Stimulated activated CD8-positive, alpha-beta memory T cell treated with anti-CD3 and anti-CD28 coated beads, Interleukin-4, amount 100 ng/mL, for 48 hours (primary cell): ENCODE results near the gene ZFHX3.

Experiments
- DNase-seq: peaks from one replicate; pipeline ENCODE4 v3.0.0-alpha.2; 2020

Gene ZFHX3

GRCh38 chr16:72969812-72970211 is 78.1 kb downstream of the ZFHX3 start:
- DNase-seq: no peak

GRCh38 chr16:72969146-72969545 is 78.8 kb downstream of the ZFHX3 start:
- no peak for DNase-seq

DNA sequence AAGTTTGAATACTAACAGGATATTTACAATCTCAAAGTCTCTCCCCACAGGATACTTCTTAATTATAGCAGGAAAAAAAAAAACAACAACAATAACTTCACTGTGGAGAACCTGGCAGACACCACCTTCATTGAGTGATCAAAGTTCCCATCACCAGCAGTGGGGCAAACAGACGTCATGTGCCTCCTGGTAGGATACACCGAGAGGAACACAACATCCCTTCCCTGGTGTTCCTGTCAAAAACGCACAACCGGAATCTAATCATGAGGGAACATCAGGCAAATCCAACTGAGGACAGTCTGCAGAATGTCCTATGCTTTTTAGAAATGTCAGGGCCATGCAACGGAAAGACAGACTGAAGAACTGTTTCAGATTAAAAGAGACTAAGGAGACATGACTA is 80.0 kb downstream of the ZFHX3 start:
- no peak for DNase-seq

DNA sequence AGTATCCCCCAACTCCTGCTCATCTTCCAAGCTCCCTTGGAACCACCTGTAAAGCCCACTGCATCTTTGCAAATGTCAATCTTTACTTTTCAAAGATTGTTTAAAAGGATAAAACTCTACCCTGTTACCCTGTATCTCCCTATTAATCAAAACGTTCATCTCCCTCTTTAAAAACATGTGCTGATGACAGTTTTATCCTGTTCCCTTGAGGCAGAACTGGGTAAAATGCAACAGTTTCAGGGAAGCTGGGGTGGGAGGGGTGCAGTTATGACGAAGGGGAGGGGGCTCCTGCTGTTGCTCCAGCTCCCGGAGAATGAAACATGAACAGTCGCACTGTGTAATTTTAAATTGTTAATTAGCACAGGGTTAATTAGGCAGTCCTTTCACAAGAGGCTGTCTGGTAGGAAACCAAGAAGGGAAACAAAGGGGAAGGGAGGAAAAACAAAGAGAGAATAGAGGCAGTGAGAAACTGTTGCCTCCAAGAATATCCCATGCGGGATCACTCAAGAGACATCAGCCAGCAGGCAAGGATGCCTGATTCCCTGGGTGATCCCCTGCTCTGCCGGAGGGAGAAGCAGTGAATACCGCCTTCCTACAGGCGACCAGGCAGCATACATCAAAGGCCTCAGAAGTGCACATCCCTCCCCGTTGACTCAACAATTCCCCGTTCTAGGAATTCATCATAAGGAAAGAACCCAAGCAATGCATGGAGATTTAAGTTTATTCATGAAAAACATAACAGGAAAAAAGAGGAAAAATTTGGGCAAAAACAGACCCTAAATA is 84.2 kb downstream of the ZFHX3 start:
- no peak for DNase-seq

DNA sequence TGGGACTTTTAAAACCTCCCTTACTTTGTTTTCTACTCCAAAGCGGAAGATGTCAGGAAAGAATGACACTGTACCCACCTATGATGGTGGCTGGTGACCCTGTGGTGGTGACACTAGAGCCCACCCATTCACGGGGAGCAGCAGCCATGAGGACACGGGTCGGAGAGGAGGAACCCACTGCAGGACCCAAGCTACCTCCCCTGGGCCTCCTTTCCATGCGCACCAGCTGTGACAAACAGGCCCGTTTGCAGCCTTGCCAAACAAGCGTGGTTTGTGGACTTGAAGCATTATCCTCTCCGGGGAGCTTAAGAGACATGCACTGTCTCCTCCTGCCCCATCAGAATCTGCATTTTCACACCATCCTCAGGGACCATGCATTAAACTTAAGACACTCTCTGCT is 85.6 kb downstream of the ZFHX3 start:
- no peak for DNase-seq

DNA sequence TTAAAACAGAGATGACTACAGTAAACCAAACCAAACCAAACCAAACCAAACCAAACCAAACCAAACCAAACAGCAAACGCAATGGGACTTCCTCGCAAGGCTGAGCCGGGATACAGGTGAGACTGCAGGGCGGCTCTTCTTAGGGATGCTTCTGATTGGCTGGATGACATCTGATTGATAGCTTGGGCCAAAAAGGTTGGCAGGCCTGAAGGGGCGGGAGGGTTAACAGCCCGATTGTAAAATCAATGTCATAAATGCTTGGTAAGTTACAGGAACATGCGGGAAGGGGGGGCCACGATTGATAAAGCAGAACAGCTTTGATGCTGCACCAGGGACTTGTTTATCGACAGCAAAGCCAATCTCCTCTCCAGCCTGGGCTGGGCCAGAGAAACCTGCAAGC is 86.1 kb downstream of the ZFHX3 start:
- no peak for DNase-seq

DNA sequence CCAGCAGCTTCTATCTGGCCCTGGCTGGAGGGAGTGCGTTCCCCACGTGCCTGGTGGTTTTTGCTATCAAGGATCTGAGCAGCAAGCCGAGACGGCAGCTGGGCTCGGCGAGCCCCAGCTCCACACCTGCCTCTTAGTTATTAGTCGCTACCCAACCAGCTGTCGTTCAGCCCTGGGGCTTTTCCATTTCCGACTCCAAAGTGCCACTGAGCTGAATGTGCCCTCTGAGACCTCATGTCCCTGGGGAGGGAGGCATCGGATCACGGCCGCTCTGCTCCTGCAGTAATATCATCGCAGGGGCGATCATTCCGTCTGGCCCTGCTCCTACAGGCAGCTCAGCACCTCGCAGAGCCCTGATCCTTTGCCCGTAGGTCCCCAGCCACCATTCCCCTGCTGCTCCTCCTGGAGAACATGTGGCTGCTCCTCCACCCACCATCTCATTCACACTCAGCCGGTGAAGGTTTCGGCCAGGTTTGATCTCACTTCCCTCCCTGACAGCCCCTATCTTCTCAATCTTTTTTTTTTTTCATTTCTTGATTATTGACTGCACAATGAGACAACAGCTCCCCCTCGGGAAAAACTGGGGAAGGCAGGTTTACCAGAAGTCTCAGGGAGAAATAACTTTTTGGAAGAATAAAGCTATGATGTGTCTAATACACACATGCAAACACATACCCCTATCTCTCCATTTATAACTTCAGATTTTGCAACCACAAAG is 86.7 kb downstream of the ZFHX3 start:
- DNase-seq: no peak

DNA sequence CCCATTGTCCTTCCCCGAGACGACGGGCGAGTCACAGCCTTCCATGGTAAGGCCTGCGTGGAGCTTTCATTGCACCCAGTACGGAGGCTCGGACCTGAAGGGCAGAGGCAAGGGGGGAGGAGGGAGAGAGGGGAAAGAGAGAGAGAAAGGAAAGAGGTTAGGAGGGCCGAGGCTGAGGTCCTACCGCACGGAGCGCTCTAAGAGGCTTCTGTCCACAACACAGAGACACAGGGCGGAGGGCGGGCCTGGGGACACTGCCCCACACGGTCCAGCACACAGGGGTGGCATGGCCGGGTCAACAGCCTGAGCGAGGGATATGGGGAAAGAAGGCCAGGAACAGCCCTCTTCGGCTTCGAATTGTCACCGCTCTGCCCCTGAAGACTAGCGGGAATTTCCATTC is 87.8 kb downstream of the ZFHX3 start:
- DNase-seq: no peak

DNA sequence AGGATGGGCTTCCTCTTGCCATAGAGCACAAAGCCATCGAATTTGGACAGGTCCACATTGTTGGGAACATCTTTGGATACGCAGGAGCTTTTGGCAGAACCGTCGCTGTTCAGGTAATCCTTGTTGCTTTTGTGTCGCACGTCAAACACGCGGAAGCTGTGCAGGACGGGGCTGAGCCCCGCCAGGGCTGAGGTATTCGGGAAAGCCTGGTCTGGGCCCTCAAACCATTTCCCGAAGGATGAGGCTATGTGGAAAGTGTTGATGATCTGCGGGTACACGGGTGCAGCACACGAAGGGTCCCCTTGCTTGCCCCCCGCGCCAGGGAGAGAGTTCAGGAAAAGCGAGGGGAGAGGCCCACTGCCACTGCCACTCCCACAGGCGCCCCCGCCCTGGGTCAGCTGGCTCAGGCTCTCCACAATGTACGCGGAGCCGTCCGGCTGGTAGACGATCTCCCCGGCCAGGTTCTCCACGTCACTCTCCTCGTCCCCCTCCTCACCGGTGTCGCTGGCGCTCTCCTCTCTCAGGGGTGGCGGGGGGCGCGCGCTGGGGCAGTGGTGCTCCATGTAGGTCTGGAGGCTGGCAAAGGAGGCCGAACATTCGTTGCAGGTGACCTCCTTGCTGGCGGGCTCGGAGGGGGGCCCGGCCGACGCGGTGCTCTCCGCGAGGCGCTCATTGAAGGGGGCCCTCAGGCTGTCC is 88.5 kb downstream of the ZFHX3 start:
- no peak for DNase-seq

DNA sequence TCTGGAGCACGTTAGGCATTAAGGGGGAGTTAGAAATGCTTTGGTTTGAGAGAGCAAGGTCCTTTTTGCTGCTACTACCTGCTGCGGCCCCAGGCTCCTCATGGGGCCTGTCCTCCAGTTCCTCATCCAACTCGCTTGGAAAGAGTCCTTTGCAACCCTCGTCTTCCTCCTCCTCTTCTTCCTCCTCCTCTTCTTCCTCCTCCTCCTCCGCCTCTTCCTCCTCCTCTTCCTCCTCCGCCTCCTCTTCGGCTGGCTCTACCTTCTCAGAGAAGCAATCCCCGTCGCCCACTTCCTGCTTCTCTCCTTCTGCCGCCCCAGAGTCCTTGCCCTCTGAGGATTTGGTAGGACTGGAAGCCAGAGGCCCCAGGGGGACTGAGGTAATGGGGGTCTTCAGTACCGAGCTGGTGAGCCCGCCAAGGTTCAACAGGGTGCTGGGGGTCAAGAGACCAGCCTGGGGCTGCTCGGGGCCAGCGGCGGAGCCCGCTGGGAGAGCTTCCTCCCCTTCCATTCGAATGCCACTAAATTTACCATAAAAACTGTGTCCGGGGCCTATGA is 89.3 kb downstream of the ZFHX3 start:
- no peak for DNase-seq

DNA sequence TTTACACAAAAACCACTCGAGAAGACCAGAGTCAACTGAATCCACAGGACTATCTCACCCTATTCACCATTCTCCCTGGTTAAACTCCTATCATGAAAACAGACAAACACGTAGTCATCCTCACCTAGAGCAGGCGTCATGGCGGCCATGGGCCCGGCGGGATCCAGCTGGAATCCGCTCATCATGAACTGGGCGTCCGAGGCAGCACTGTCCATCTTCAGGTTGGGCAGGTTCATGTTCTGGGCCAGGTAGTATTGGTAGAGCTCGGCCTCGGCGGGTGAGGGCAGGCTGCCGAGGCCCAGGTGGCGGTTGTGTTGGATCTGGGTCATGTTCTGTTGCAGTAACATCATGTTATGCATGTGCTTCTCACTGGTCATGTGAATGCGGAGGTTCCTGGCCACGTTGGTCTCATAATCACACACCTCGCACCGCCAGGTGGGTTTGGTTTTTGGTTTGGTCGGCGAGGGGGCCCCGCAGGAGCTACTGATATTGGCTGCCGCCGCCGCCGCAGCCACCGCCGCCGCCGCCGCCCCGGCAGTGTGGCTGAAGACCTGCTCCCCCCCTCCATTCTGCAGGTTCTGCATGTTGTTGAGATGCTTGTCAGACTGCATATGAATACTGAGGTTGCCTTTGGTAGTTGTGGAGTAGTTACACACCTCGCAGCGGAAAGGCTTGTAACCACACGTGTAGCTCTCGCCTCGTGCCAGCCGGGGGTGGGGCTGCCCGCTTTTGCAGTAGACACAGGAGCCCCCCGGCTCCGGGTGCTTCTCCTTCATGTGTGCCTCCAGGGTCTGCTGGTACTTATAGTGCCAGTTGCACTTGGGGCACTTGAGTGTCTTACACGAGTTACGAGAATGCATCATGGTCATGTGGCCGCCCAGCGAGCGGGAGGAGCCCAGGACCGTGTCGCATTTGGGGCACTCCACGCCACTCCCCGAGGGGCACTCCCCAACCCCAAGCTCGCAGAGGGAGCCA is 90.3 kb downstream of the ZFHX3 start:
- DNase-seq: no peak

DNA sequence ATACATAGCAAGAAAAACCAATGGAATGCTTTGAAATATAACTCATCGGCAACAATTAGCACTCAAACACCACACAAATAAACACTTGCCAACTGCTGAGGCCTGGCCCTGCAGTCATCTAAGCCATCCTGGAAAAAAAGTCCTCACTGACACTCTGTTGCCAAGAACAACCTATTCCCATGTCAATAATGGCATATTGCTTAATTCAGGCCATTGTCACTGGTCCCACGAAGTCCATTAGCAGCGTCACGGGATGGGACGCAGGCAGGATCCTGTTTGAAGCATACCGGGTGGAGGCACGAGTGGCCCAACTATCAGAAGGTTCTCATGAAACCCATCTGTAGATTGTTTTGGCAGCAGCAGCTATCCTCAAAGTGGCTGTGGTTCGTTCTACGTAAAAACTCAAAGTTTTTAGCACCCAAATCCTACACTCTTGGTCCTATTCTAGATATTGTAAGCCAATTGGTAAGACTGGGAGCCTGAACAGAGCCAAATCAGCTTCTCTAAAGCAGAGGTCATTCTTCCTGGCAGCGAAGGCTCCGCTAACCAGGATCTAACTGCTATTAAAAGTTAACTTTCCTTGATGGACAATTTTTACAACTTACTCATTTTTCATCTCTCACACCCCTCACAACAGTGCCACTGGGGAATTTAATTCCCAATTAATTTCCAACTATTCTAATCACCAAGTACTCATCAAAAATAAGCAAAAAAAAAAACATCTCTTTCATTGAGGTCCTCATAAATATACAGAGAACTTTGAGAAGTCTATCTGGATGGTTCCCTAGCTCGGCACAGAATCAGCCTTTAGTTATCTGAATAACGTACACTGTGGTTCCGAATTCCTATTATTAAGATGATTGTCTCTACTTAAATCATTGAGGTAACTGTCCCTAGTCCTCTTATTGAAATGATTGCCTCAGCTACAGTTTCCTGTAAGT is 91.5 kb downstream of the ZFHX3 start:
- no peak for DNase-seq

- DNase-seq: no peak
Measured at GRCh38 chr16:72952811-72953271, 95.1 kb downstream of the ZFHX3 start.

DNA sequence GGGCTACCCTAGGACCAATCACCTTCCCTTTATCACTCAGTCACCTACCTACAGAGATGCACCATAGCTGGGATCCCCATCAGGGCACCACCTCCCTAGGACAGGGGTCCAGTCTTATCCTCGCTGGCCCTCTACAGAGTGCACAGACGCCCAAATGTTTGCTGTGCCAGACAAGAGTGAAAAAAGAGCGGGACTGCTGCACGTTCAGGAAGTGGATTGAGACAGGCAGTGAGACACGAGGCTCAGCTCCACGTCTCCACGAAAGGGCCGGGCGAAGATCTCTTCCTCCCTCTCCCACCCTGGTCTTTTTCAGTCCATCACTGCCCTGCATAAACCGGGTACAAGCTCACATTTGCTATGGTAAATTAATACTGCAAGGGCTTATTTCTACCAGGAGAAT is 95.5 kb downstream of the ZFHX3 start:
- DNase-seq: no peak

- no peak for DNase-seq
Measured at GRCh38 chr16:72951916-72952315, 96.0 kb downstream of the ZFHX3 start.

DNA sequence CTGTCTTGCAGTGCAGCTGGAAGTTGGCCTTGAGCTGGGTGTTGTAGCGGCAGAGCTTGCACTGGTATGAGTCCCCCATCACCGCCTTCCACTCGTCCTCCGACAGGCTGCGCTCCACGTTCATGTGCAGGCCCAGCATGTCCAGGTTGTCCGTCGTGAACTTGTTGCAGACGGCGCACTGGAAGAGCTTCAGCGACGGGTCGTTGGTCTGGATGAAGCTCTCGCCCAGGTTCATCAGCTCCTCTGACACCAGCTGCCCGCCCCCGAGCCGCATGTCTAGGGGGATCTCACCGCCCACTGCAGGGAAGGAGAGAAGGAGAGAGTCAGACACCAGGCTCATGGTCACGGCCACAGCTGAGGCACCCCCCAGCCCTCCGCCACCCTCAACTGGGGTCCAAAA is 97.3 kb downstream of the ZFHX3 start:
- DNase-seq: no peak

- no peak for DNase-seq
Measured at GRCh38 chr16:72948238-72948829, 99.6 kb downstream of the ZFHX3 start.

DNA sequence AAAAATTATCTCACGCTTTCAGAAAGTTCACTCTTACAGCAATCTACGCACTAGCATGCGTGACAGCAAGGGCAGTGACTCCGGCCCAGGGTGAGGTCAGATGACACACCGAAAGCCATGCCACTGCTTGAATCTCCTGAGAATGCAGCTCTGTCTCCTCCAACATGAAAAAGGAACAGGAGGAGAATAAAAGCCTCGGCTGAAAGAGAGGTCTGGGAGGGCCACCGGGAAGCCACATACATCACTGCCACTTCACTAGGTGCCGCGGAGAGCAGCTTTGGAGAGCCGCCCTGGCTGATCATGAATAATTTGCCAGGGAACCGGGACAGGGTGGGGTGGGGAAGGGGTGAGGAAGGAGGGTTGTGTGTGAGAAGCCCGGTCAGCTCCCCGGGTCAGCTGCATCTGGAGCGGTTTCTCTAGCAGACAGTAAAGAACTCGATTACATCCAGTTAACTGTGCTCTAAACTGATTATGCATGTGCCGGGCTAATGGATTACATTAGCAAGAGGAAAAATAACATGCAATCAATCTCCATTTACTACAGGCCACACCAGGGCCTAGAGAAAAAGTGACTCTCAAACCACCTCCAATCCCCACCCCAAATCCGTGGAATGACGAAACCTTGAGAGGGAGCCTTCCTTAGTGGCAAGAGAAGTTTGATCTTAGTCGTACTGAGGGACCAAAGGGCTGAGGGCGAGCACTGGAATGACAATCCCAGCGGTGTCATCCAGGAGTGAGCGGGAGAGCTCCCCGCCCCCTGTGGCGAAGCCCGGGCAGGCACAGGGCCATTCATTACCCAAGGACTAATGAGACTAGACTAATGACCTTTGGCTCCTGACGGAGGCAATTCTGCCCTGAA is 100.3 kb downstream of the ZFHX3 start:
- DNase-seq: no peak

DNA sequence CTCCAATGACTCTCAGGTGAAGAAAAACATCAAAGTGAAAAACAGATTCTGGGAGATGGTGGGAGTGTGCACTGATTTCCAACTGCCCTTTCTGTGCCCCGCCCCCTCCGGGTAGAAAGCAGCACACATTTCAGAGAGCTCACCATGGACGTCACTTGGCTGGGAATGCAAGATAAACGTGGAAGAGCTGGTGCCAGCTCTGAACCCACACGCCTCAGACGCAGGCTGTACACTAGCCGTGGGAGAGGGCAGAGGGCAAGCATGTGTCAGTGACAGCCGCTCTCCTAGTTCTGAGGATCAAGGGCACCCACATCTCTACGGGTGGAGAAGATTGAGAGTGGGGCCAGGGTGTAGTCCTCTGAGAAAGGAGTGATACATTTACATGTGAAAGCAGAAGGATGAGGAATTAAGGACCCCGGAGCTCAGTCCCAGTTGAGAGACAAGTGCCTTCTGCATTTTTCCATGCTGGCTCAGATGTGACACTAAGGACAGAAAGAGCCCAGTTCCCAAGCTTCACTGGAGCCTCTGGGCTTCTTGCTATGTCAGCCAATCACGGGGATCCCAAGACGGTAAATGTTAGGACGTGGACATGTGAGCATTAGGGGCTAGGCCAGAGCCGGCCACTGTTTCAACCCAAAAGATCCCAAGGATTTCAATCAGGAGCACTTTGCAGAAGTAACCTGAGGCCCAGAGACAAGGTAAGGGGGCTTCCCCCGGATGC is 101.3 kb downstream of the ZFHX3 start:
- no peak for DNase-seq
